Measurements from ENCODE around the gene EEFSEC. TPM values are rescaled to one million over a fixed set of nuclear protein-coding genes. Genes with fewer than 3 reads are reported as not detected.

EEFSEC gene
- total RNA-seq, 1 donor from 2014 or later: 12.6 TPM

GRCh38 chr3:128289534-128289933 lies 136.3 kb downstream of the EEFSEC start:
- no peak overlapping the region for H3K4me3 ChIP-seq (ENCODE audit: low read depth, low read length)
- DNase-seq (ENCODE audit: low read depth): no peak
- no peak for TF ChIP-seq CTCF (IDR thresholded peaks at IDR 0.05; ENCODE audit: insufficient read depth, low read length, poor library complexity, severe bottlenecking)
- no peaks in the 10 kb centered on the region for H3K27me3 ChIP-seq (ENCODE audit: control insufficient read depth, insufficient read depth, low read length)
- no peaks in the 10 kb centered on the region for H3K36me3 ChIP-seq (ENCODE audit: control insufficient read depth, insufficient read depth, low read length)

- no peaks in the 10 kb centered on the region for H3K27me3 ChIP-seq (ENCODE audit: control insufficient read depth, insufficient read depth, low read length)
These were observed 137.2 kb downstream of the EEFSEC start for GRCh38 chr3:128290484-128290883.

GRCh38 chr3:128293930-128294329 lies 140.6 kb downstream of the EEFSEC start:
- Histone ChIP-seq H3K4me3 (ENCODE audit: low read depth, low read length) (no peak overlapping the region), H3K36me3 (ENCODE audit: control insufficient read depth, insufficient read depth, low read length) (no peaks in the 10 kb centered on the region), H3K27me3 (ENCODE audit: control insufficient read depth, insufficient read depth, low read length) (no peaks in the 10 kb centered on the region)
- TF ChIP-seq CTCF (IDR thresholded peaks at IDR 0.05; ENCODE audit: insufficient read depth, low read length, poor library complexity, severe bottlenecking): no peak
- DNase-seq (ENCODE audit: low read depth): no peak

More at GRCh38 chr3:128290484-128290883, 137.2 kb downstream of the EEFSEC start:
- no peaks in the 10 kb centered on the region for H3K36me3 ChIP-seq (ENCODE audit: control insufficient read depth, insufficient read depth, low read length)
- no peak overlapping the region for H3K4me3 ChIP-seq (ENCODE audit: low read depth, low read length)
- TF ChIP-seq CTCF (IDR thresholded peaks at IDR 0.05; ENCODE audit: insufficient read depth, low read length, poor library complexity, severe bottlenecking): no peak
- DNase-seq (ENCODE audit: low read depth): no peak

- DNase-seq (ENCODE audit: low read depth): no peak
- Histone ChIP-seq H3K36me3 (ENCODE audit: control insufficient read depth, insufficient read depth, low read length) (no peaks in the 10 kb centered on the region), H3K4me3 (ENCODE audit: low read depth, low read length) (no peak overlapping the region), H3K27me3 (ENCODE audit: control insufficient read depth, insufficient read depth, low read length) (no peaks in the 10 kb centered on the region)
- TF ChIP-seq CTCF (IDR thresholded peaks at IDR 0.05; ENCODE audit: insufficient read depth, low read length, poor library complexity, severe bottlenecking): no peak
These were observed 141.8 kb downstream of the EEFSEC start for GRCh38 chr3:128294999-128295468.

GRCh38 chr3:128296469-128297251 lies 143.4 kb downstream of the EEFSEC start:
- Histone ChIP-seq H3K4me3 (ENCODE audit: low read depth, low read length) (no peak overlapping the region), H3K27me3 (ENCODE audit: control insufficient read depth, insufficient read depth, low read length) (no peaks in the 10 kb centered on the region), H3K36me3 (ENCODE audit: control insufficient read depth, insufficient read depth, low read length) (no peaks in the 10 kb centered on the region)
- TF ChIP-seq CTCF (IDR thresholded peaks at IDR 0.05; ENCODE audit: insufficient read depth, low read length, poor library complexity, severe bottlenecking): no peak
- DNase-seq (ENCODE audit: low read depth): no peak
